HL-60 (cell line): ENCODE results near the gene IQGAP3.

Experiments used
- DNase-seq, 2 experiments: peaks; one replicate each; pipeline ENCODE4 v3.0.0-alpha.2; 2010 to 2020; ENCODE audit warnings: low read depth in 1 of 2, low spot score in 1 of 2
- H3K27ac ChIP-seq: fragments of 250-450 bp; sonication (Bioruptor Pico); replicated peaks from 2 replicates; pipeline ENCODE4 v1.5.1; 2020; ENCODE audit warnings: mild to moderate bottlenecking, moderate library complexity
- H3K27me3 ChIP-seq: fragments of 250-450 bp; sonication (Bioruptor Pico); 2 replicates; pipeline ENCODE4 v1.5.1; 2021; ENCODE audit warnings: mild to moderate bottlenecking, moderate library complexity; ENCODE audit not compliant: insufficient read depth, poor library complexity, severe bottlenecking
- H3K4me3 ChIP-seq: replicated peaks from 2 replicates; pipeline ENCODE4 v1.5.1; 2011; ENCODE audit warnings: mild to moderate bottlenecking, control low read depth, low read length; ENCODE audit not compliant: insufficient read depth
- CTCF ChIP-seq: IDR thresholded peaks from one replicate; pipeline ENCODE4 v1.5.1; 2011; ENCODE audit warnings: low read length, control low read depth, inconsistent platforms; ENCODE audit not compliant: insufficient read depth
- GABPA ChIP-seq: IDR thresholded peaks from 2 replicates; pipeline ENCODE4 v1.6.1; 2012; ENCODE audit warnings: low read depth
- POLR2AphosphoS5 ChIP-seq: IDR thresholded peaks from 2 replicates; pipeline ENCODE4 v1.6.1; 2012; ENCODE audit warnings: low read depth
- REST ChIP-seq: IDR thresholded peaks from 2 replicates; pipeline ENCODE4 v1.6.1; 2012; ENCODE audit warnings: low read depth; ENCODE audit not compliant: insufficient replicate concordance
- SPI1 ChIP-seq: IDR thresholded peaks from 2 replicates; pipeline ENCODE4 v1.6.1; 2012; ENCODE audit warnings: low read depth, mild to moderate bottlenecking, borderline replicate concordance

The IQGAP3 gene

GRCh38 chr1:156508205-156508954 is 64.0 kb downstream of the IQGAP3 start:
- DNase-seq, result peak in 1 of 2 experiments; percentile 32

GRCh38 chr1:156506450-156506849 is 65.9 kb downstream of the IQGAP3 start:
- Histone ChIP-seq H3K4me3 (no peak overlapping the region), H3K27ac (no peak overlapping the region)
- TF ChIP-seq REST (no peak), POLR2AphosphoS5 (no peak), CTCF (no peak), SPI1 (no peak), GABPA (no peak)

More at GRCh38 chr1:156508205-156508954, 64.0 kb downstream of the IQGAP3 start:
- TF ChIP-seq POLR2AphosphoS5, result no peak
- no peak for TF ChIP-seq REST
- no peak for TF ChIP-seq GABPA
- TF ChIP-seq SPI1, result no peak
- no peak for TF ChIP-seq CTCF
- H3K27ac ChIP-seq, result no peak overlapping the region
- H3K27me3 ChIP-seq, result no peaks in the 10 kb centered on the region
- no peak overlapping the region for H3K4me3 ChIP-seq

GRCh38 chr1:156505679-156506298 is 66.6 kb downstream of the IQGAP3 start:
- Histone ChIP-seq H3K27me3 (no peaks in the 10 kb centered on the region), H3K27ac (peak overlapping the region; percentile 100), H3K4me3 (no peak overlapping the region)
- no peak for DNase-seq
- no peak for TF ChIP-seq CTCF
- no peak for TF ChIP-seq GABPA
- no peak for TF ChIP-seq POLR2AphosphoS5
- TF ChIP-seq REST, result no peak
- no peak for TF ChIP-seq SPI1

More at GRCh38 chr1:156506450-156506849, 65.9 kb downstream of the IQGAP3 start:
- no peaks in the 10 kb centered on the region for H3K27me3 ChIP-seq
- DNase-seq, result no peak
